Left ventricle myocardium inferior (tissue), 1 donor: Measurements from ENCODE around the gene DNAL1. TPM values are rescaled to one million over a fixed set of nuclear protein-coding genes. Genes with fewer than 3 reads are reported as not detected.
A peak's percentile ranks its signal among the peaks of the same experiment; 100 is the strongest.

Experiments
- DNase-seq: peaks from one replicate; pipeline ENCODE4 v3.0.0-alpha.2; 2020
- H3K27ac ChIP-seq: fragments of 200-600 bp; replicated peaks from 2 replicates; pipeline ENCODE4 v1.8.0; 2021
- H3K27me3 ChIP-seq: fragments of 200-600 bp; 2 replicates; pipeline ENCODE4 v1.8.0; 2021; ENCODE audit warnings: low read depth
- H3K36me3 ChIP-seq: fragments of 200-600 bp; 2 replicates; pipeline ENCODE4 v1.8.0; 2021
- H3K4me1 ChIP-seq: fragments of 200-600 bp; 2 replicates; pipeline ENCODE4 v1.8.0; 2021
- H3K4me3 ChIP-seq: fragments of 200-600 bp; 2 replicates; pipeline ENCODE4 v1.8.0; 2021; ENCODE audit warnings: mild to moderate bottlenecking, moderate library complexity
- H3K9me3 ChIP-seq: fragments of 200-600 bp; replicated peaks from 2 replicates; pipeline ENCODE4 v1.8.0; 2021
- CTCF ChIP-seq: fragments of 200-600 bp; IDR thresholded peaks from 2 replicates; pipeline ENCODE4 v1.8.0; 2021; ENCODE audit warnings: antibody characterized with exemption, mild to moderate bottlenecking, borderline replicate concordance
- intact Hi-C: fragments of 100-400 bp; cut with micrococcal nuclease; formaldehyde crosslinking; loops from one replicate; pipeline ENCODE4 v1.11.0; 2022
- total RNA-seq: library from RNA; stranded (reverse); fragmentation: NEBNext Ultra II Directional; extraction: Animal tissue kit (Norgen Biotek cat#: 25700); gene quantifications from one replicate; pipeline ENCODE4 v1.2.1, GENCODE V29; 2021
- donor health status: DM: no; HTN: yes; CAD: no; lungs with severe emphysema.

DNAL1 gene
- total RNA-seq, 1 donor from 2014 or later: 15.2 TPM

- Histone ChIP-seq H3K4me3 (no peak overlapping the region), H3K27ac (peak overlapping the region; percentile 100), H3K9me3 (no peaks in the 10 kb centered on the region), H3K27me3 (no peaks in the 10 kb centered on the region), H3K36me3 (no peaks in the 10 kb centered on the region), H3K4me1 (peaks cover 100% of the 10 kb centered on the region)
- intact Hi-C loops: no loop called here
- TF ChIP-seq CTCF: peak; percentile 37
- no peak for DNase-seq
These were observed 102.0 kb downstream of the DNAL1 start for GRCh38 chr14:73746520-73747378.

DNA sequence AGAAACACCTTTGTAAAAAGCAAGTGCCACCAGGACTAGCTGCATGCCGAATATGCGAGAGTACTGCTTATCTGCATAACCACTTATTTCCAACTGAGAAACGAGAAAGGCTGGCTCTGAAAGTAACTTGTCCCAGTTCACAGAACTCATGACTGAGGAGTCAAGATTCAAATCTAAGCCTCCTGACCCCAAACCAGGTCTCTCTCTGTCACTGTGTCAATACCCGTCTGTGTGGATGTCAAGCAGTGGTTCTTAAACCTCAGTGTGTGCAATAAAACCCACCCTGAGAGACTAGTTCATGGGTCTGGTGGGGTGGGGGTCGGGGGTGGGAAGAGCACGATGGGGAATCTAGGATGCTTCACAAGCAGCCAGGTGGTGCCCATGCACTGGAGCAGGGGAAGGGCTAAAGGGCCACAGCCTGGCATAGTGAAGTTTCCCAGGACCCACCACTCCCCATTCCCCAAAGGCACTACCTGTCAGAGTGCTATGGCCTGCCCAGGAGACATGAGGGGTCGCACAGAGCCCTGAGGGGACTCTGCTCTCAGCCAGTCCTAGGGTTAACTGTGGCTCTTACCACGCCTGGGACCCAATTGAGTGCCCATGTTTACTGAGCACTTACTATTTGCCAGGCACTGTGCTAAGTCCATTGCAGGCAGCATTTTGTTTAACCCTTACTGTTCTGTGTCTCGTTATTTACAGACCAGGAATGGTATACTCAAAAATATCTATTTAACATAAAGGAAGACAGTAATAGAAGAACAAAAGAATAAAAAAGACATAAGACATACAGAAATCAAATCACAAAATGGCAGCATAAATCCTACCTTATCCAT is 102.8 kb downstream of the DNAL1 start:
- peak overlapping the region; percentile 100 for H3K27ac ChIP-seq
- H3K4me3 ChIP-seq: no peak overlapping the region
- no peaks in the 10 kb centered on the region for H3K9me3 ChIP-seq

DNA sequence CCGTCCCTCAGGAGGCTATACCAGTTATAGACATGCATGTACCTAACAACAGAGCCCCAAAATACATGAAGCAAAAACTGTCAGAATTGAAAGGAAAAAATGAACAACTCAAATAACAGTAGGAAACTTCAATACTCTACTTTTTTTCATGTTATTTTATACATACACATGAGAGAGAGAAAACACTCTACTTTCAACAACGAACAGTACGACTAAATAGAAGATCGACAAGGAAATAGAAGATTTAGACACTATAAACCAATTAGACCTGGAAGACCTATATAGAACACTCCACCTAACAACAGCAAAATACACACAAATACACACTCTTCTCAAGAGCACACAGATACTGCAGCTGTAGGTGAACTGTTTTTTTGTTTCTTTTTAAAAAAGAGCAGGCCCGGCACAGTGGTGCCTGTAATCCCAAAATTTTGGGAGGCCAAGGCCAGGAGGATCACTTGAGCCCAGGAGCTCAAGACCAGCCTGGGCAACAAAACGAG is 104.1 kb downstream of the DNAL1 start:
- DNase-seq: no peak
- intact Hi-C loops: no loop called here
- no peaks in the 10 kb centered on the region for H3K9me3 ChIP-seq
- H3K27me3 ChIP-seq: no peaks in the 10 kb centered on the region
- H3K36me3 ChIP-seq: no peaks in the 10 kb centered on the region
- H3K4me1 ChIP-seq: peaks cover 100% of the 10 kb centered on the region
- H3K27ac ChIP-seq: peak overlapping the region; percentile 100
- TF ChIP-seq CTCF: no peak
- H3K4me3 ChIP-seq: no peak overlapping the region

More for the DNA sequence above, 102.8 kb downstream of the DNAL1 start:
- Histone ChIP-seq H3K27me3 (no peaks in the 10 kb centered on the region), H3K36me3 (no peaks in the 10 kb centered on the region), H3K4me1 (peaks cover 100% of the 10 kb centered on the region)
- TF ChIP-seq CTCF: no peak
- no peak for DNase-seq
- intact Hi-C loops: no loop called here

- DNase-seq: no peak
- no peak for TF ChIP-seq CTCF
- Histone ChIP-seq H3K27ac (peak overlapping the region; percentile 100), H3K36me3 (no peaks in the 10 kb centered on the region), H3K9me3 (no peaks in the 10 kb centered on the region), H3K4me1 (peaks cover 100% of the 10 kb centered on the region), H3K27me3 (no peaks in the 10 kb centered on the region), H3K4me3 (no peak overlapping the region)
- intact Hi-C loops: loop anchor here (5.0 kb wide), 1 partner anchor 37 kb away; no protein-coding TSS in a partner anchor
These were observed 105.1 kb downstream of the DNAL1 start for GRCh38 chr14:73749706-73750530.

- Histone ChIP-seq H3K36me3 (no peaks in the 10 kb centered on the region), H3K27me3 (no peaks in the 10 kb centered on the region), H3K4me1 (peaks cover 100% of the 10 kb centered on the region), H3K27ac (peak overlapping the region; percentile 100), H3K4me3 (no peak overlapping the region), H3K9me3 (no peaks in the 10 kb centered on the region)
- no peak for TF ChIP-seq CTCF
- intact Hi-C loops: loop anchor here (5.0 kb wide), 1 partner anchor 37 kb away; no protein-coding TSS in a partner anchor
- no peak for DNase-seq
These were observed 105.7 kb downstream of the DNAL1 start for GRCh38 chr14:73750531-73750901.
